H1 (cell line): Measurements from ENCODE around the gene SLC7A14. TPM values are rescaled to one million over a fixed set of nuclear protein-coding genes. Genes with fewer than 3 reads are reported as not detected.

Source experiments
- CTCF ChIA-PET: fragments of 300-600 bp; sonication (Branson Sonifier 250); formaldehyde crosslinking; loops from one replicate; lab custom pipeline; 2021; ENCODE audit not compliant: partially characterized antibody; lab: Charles Lee
- POLR2A ChIA-PET: fragments of 300-600 bp; sonication (Branson Sonifier 250); formaldehyde crosslinking; loops from one replicate; lab custom pipeline; 2021; ENCODE audit warnings: inconsistent platforms; ENCODE audit not compliant: partially characterized antibody; lab: Charles Lee
- DNase-seq, 2 experiments: peaks; one replicate each; pipeline versions ENCODE4 v3.0.0 to v3.0.0-alpha.2; 2010 to 2022; ENCODE audit warnings: low spot score in 2 of 2, low read depth in 1 of 2, mixed read lengths in 1 of 2
- FAIRE-seq: peaks from 2 replicates; lab custom pipeline; 2011; peaks lifted over from hg19 to GRCh38; lab: Jason Lieb, UNC
- H2AFZ ChIP-seq: 2 replicates; pipeline ENCODE4 v1.8.1; 2012; ENCODE audit warnings: low read length, inconsistent platforms
- H2AK5ac ChIP-seq: 2 replicates; pipeline ENCODE4 v1.6.1; 2013; ENCODE audit warnings: low read depth, low read length
- H2BK120ac ChIP-seq: replicated peaks from 2 replicates; pipeline ENCODE3; 2013; ENCODE audit warnings: low read depth, low read length, inconsistent platforms
- H2BK12ac ChIP-seq: 2 replicates; pipeline ENCODE4 v1.6.1; 2013; ENCODE audit warnings: low read depth, low read length
- H2BK15ac ChIP-seq: 2 replicates; pipeline ENCODE4 v1.6.1; 2013; ENCODE audit warnings: low read length
- H2BK20ac ChIP-seq: 2 replicates; pipeline ENCODE4 v1.6.1; 2013; ENCODE audit warnings: low read length
- H2BK5ac ChIP-seq: 2 replicates; pipeline ENCODE4 v1.6.1; 2013; ENCODE audit warnings: low read depth, low read length
- H3K14ac ChIP-seq: 2 replicates; pipeline ENCODE4 v1.6.1; 2013; ENCODE audit warnings: inconsistent platforms; ENCODE audit not compliant: insufficient read length
- H3K18ac ChIP-seq: 2 replicates; pipeline ENCODE4 v1.6.1; 2013; ENCODE audit warnings: low read length; ENCODE audit errors: extremely low read depth
- H3K23ac ChIP-seq: 2 replicates; pipeline ENCODE4 v1.6.1; 2013; ENCODE audit warnings: inconsistent platforms; ENCODE audit not compliant: insufficient read length
- H3K23me2 ChIP-seq: 2 replicates; pipeline ENCODE4 v1.6.1; 2013; ENCODE audit warnings: low read depth, low read length
- H3K27ac ChIP-seq: 2 replicates; pipeline ENCODE4 v1.6.1; 2011; ENCODE audit warnings: low read depth, low read length, inconsistent platforms
- H3K27me3 ChIP-seq, 4 experiments: replicated peaks in 1 of 4; 1 replicate in 1 of 4; 2 replicates in 3 of 4; pipeline versions ENCODE4 v1.6.1 to v1.8.1; 2011 to 2013; ENCODE audit warnings: low read length in 3 of 4, mild to moderate bottlenecking in 3 of 4, inconsistent platforms in 2 of 4, mixed read lengths in 2 of 4, moderate library complexity in 1 of 4; ENCODE audit not compliant: control insufficient read depth in 3 of 4, insufficient read depth in 3 of 4; ENCODE audit errors: extremely low read depth in 1 of 4
- H3K36me3 ChIP-seq, 4 experiments: 2 replicates each; pipeline versions ENCODE4 v1.6.1 to v1.8.1; 2011 to 2013; ENCODE audit warnings: mild to moderate bottlenecking in 4 of 4, low read length in 3 of 4, moderate library complexity in 2 of 4, control low read depth in 1 of 4, inconsistent platforms in 1 of 4; ENCODE audit not compliant: insufficient read depth in 4 of 4, control insufficient read depth in 2 of 4
- H3K4ac ChIP-seq: replicated peaks from 2 replicates; pipeline ENCODE3; 2013; ENCODE audit warnings: low read length, low read depth, mixed read lengths, inconsistent platforms; ENCODE audit not compliant: insufficient read length
- H3K4me1 ChIP-seq, 4 experiments: replicated peaks in 1 of 4; 1 replicate in 1 of 4; 2 replicates in 3 of 4; pipeline versions ENCODE4 v1.6.1 to v1.8.1; 2011 to 2013; ENCODE audit warnings: low read length in 3 of 4, inconsistent platforms in 2 of 4, mixed read lengths in 1 of 4; ENCODE audit not compliant: insufficient read depth in 4 of 4, control insufficient read depth in 3 of 4
- H3K4me2 ChIP-seq, 2 experiments: 2 replicates each; pipeline versions ENCODE4 v1.6.1 to v1.8.1; 2011 to 2013; ENCODE audit warnings: low read depth in 2 of 2, low read length in 2 of 2, control low read depth in 1 of 2, inconsistent platforms in 1 of 2, mild to moderate bottlenecking in 1 of 2; ENCODE audit not compliant: insufficient read depth in 1 of 2
- H3K4me3 ChIP-seq, 4 experiments: fragments of 200-600, 300-600 bp in 1 of 4; sonication (generic), shearing (Covaris generic), sonication (Bioruptor Twin) in 1 of 4; 2 replicates each; pipeline versions ENCODE4 v1.5.1 to v1.8.1; 2011 to 2016; ENCODE audit warnings: low read length in 4 of 4, low read depth in 3 of 4, control low read depth in 2 of 4, inconsistent platforms in 2 of 4, mild to moderate bottlenecking in 2 of 4, mixed read lengths in 1 of 4, moderate library complexity in 1 of 4; ENCODE audit not compliant: insufficient read depth in 2 of 4; ENCODE audit errors: extremely low read depth in 1 of 4
- H3K56ac ChIP-seq: replicated peaks from 2 replicates; pipeline ENCODE3; 2013; ENCODE audit warnings: low read depth, mild to moderate bottlenecking, mixed read lengths, low read length, inconsistent platforms; ENCODE audit not compliant: insufficient read length
- H3K79me1 ChIP-seq: 2 replicates; pipeline ENCODE4 v1.6.1; 2013; ENCODE audit warnings: low read depth, low read length, control low read depth
- H3K79me2 ChIP-seq, 2 experiments: 2 replicates each; pipeline versions ENCODE4 v1.6.1 to v1.8.1; 2012 to 2013; ENCODE audit warnings: low read length in 2 of 2, mild to moderate bottlenecking in 2 of 2, inconsistent platforms in 1 of 2; ENCODE audit not compliant: insufficient read depth in 2 of 2, control insufficient read depth in 1 of 2
- H3K9ac ChIP-seq, 4 experiments: replicated peaks in 1 of 4; 1 replicate in 1 of 4; 2 replicates in 3 of 4; pipeline versions ENCODE4 v1.6.1 to v1.8.1; 2011 to 2013; ENCODE audit warnings: low read depth in 3 of 4, low read length in 3 of 4, control low read depth in 2 of 4, mild to moderate bottlenecking in 2 of 4, moderate library complexity in 2 of 4, inconsistent platforms in 1 of 4; ENCODE audit errors: extremely low read depth in 1 of 4
- H3K9me3 ChIP-seq, 2 experiments: 2 replicates each; pipeline versions ENCODE4 v1.6.1 to v1.8.1; 2012 to 2013; ENCODE audit warnings: mild to moderate bottlenecking in 2 of 2, moderate library complexity in 2 of 2, control low read depth in 1 of 2, inconsistent platforms in 1 of 2, low read depth in 1 of 2, low read length in 1 of 2, mixed read lengths in 1 of 2; ENCODE audit not compliant: insufficient read depth in 2 of 2
- H4K20me1 ChIP-seq, 2 experiments: replicated peaks in 1 of 2; 2 replicates each; pipeline versions ENCODE3 to v1.8.1; 2011 to 2013; ENCODE audit warnings: inconsistent platforms in 2 of 2, low read length in 2 of 2, mild to moderate bottlenecking in 1 of 2; ENCODE audit not compliant: insufficient read depth in 2 of 2, control insufficient read depth in 1 of 2
- H4K5ac ChIP-seq: 2 replicates; pipeline ENCODE4 v1.6.1; 2013; ENCODE audit warnings: low read length, low read depth, mixed read lengths, inconsistent platforms; ENCODE audit not compliant: insufficient read length
- H4K8ac ChIP-seq: 2 replicates; pipeline ENCODE4 v1.8.0; 2013; ENCODE audit warnings: mild to moderate bottlenecking, moderate library complexity, low read length, inconsistent platforms; ENCODE audit not compliant: insufficient read depth; ENCODE audit errors: extremely low read depth
- H4K91ac ChIP-seq: replicated peaks from 2 replicates; pipeline ENCODE3; 2013; ENCODE audit warnings: low read length, mixed read lengths, inconsistent platforms; ENCODE audit not compliant: insufficient read length
- EGR1 ChIP-seq: IDR thresholded peaks from 2 replicates; pipeline ENCODE4 v1.6.1; 2011; ENCODE audit warnings: low read depth, low read length, borderline replicate concordance
- NRF1 ChIP-seq: IDR thresholded peaks from 2 replicates; pipeline ENCODE4 v1.6.1; 2011; ENCODE audit warnings: mild to moderate bottlenecking, low read depth, low read length, improper control_type of control experiment
- RNF2 ChIP-seq: fragments of 200-900, 300-1000 bp; sonication (generic); IDR thresholded peaks from 2 replicates; pipeline ENCODE4 v1.7.1; 2016; ENCODE audit warnings: borderline replicate concordance, low read depth, mild to moderate bottlenecking, antibody characterized with exemption, low read length; ENCODE audit not compliant: poor library complexity, severe bottlenecking; ENCODE audit errors: missing control alignments
- SAP30 ChIP-seq: fragments of 300-600 bp; sonication (generic); IDR thresholded peaks from 2 replicates; pipeline ENCODE4 v1.7.1; 2012; ENCODE audit warnings: low read length, moderate library complexity, mild to moderate bottlenecking, inconsistent platforms; ENCODE audit not compliant: insufficient read depth, insufficient replicate concordance
- TEAD4 ChIP-seq: IDR thresholded peaks from 2 replicates; pipeline ENCODE4 v1.6.1; 2012; ENCODE audit warnings: low read depth, low read length, inconsistent platforms, mixed read lengths
- WGBS, 2 experiments: shearing (Covaris generic) in 1 of 2; methylation state at CpG; one replicate each; pipeline versions ENCODE4 v1.1.6 to v1.1.7; 2013 to 2015; ENCODE audit warnings: low lambda C conversion rate in 2 of 2, mixed read lengths in 2 of 2, inconsistent platforms in 1 of 2, low coverage in 1 of 2, missing lambda C conversion rate in 1 of 2; ENCODE audit not compliant: insufficient replicate concordance in 2 of 2, insufficient coverage in 1 of 2, insufficient read length in 1 of 2; ENCODE audit errors: extremely low coverage in 1 of 2, missing lambda C conversion rate in 1 of 2; 5-methylcytosine and 5-hydroxymethylcytosine counted together
- polyA plus RNA-seq, 7 experiments: library from polyadenylated mRNA; depleted of rRNA in 3 of 7; stranded (reverse) in 5 of 7; unstranded in 2 of 7; fragments of >200 nt in 5 of 7; fragments of 200-250 nt in 2 of 7; gene quantifications; 1 replicate in 5 of 7; 2 replicates in 1 of 7; 4 replicates in 1 of 7; pipeline versions ENCODE4 v1.2.1 to v1.2.3, GENCODE V29; 2011 to 2013; ENCODE audit warnings: missing spikeins in 2 of 7, mixed read lengths in 2 of 7
- total RNA-seq: library from RNA; stranded (reverse); fragmentation: NEBNext Ultra II Directional; extraction: Animal tissue kit (Norgen Biotek cat#: 25700); gene quantifications from 2 replicates; pipeline ENCODE4 v1.2.1, GENCODE V29; 2021
- TF ChIP-seq, protein P1 (sequence below): IDR thresholded peaks from 2 replicates; pipeline ENCODE4 v1.6.1; 2012; ENCODE audit warnings: inconsistent platforms
- TF ChIP-seq, protein P2 (sequence below), 3 experiments: IDR thresholded peaks; 1 replicate in 2 of 3; 2 replicates in 1 of 3; pipeline versions ENCODE4 v1.5.1 to v1.6.1; 2011; ENCODE audit warnings: low read length in 3 of 3, mild to moderate bottlenecking in 3 of 3, inconsistent platforms in 2 of 3, low read depth in 1 of 3, moderate library complexity in 1 of 3; ENCODE audit not compliant: insufficient read depth in 1 of 3; ENCODE audit errors: control extremely low read depth in 1 of 3
- TF ChIP-seq, protein P3 (sequence below): IDR thresholded peaks from 2 replicates; pipeline ENCODE4 v1.6.1; 2012; ENCODE audit warnings: low read length, inconsistent platforms

Gene SLC7A14
- total and polyA plus RNA-seq, 2 of the 8 experiments (the other 6 are each of a cell fraction or from before 2014, with no cell fraction given): 0.21 to 0.95 TPM

DNA sequence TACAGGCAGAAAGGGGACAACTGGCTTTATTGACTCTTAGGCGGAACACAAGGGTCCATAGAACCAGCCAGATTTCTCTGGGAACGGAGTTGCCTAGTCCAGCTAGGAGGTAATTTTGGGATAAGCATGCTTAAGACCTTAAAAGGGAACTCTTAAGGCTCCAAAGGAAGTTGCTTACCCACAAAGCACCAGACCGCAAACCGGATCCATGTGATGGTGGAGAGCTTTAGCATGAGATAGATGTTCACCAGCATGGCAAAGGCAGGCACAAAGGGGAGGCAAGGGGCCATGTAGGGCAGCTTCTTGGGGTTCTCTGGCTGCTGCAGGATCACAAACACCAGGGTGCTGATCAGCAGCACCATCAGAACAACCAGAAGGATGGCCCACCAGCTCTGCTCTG lies 105.8 kb downstream of the SLC7A14 start:
- no peaks in the 10 kb centered on the region for H3K36me3 ChIP-seq
- H2BK12ac ChIP-seq: no peak overlapping the region
- peaks cover 0 to 3% (median 0%) of the 10 kb centered on the region in 4 experiments; a peak in 1 of 7 replicates for H3K4me1 ChIP-seq
- no peak overlapping the region for H2BK5ac ChIP-seq
- FAIRE-seq (no peak), DNase-seq (no peak)
- H3K27ac ChIP-seq: no peak overlapping the region
- H3K23me2 ChIP-seq: no peaks in the 10 kb centered on the region
- H3K4ac ChIP-seq: no peak overlapping the region
- no peak overlapping the region for H3K56ac ChIP-seq
- H3K14ac ChIP-seq: no peak overlapping the region
- H3K4me3 ChIP-seq: no peak overlapping the region
- H4K91ac ChIP-seq: no peak overlapping the region
- 96% methylated on average over 4 of the region's 4 CpGs; no CpG with 5 or more reads in 1 of the 2 experiments for WGBS, 2 experiments
- H4K20me1 ChIP-seq: no peaks in the 10 kb centered on the region
- no peak overlapping the region for H2BK15ac ChIP-seq
- H3K79me2 ChIP-seq: no peaks in the 10 kb centered on the region
- ChIA-PET CTCF (interaction anchor here (1.1 to 4.5 kb wide), 4 partner anchors 15 to 330 kb away, joined by 3 to 35 read pairs (median 4); no protein-coding TSS in a partner anchor), POLR2A (no interaction called here)
- no peak overlapping the region for H3K23ac ChIP-seq
- H3K9ac ChIP-seq: no peak overlapping the region
- H4K8ac ChIP-seq: no peak overlapping the region
- no peaks in the 10 kb centered on the region for H3K27me3 ChIP-seq
- H3K4me2 ChIP-seq: no peak overlapping the region
- no peaks in the 10 kb centered on the region for H3K79me1 ChIP-seq
- 0 out of 4 replicates have a peak, but pooled peaks cover 0 to 2% of the 10 kb centered on the region in 2 experiments for H3K9me3 ChIP-seq
- no peak overlapping the region for H2BK120ac ChIP-seq
- no peak overlapping the region for H2AK5ac ChIP-seq
- no peak overlapping the region for H3K18ac ChIP-seq
- no peak overlapping the region for H2BK20ac ChIP-seq
- H2AFZ ChIP-seq: no peak overlapping the region
- no peak overlapping the region for H4K5ac ChIP-seq
- TF ChIP-seq, protein P1, sequence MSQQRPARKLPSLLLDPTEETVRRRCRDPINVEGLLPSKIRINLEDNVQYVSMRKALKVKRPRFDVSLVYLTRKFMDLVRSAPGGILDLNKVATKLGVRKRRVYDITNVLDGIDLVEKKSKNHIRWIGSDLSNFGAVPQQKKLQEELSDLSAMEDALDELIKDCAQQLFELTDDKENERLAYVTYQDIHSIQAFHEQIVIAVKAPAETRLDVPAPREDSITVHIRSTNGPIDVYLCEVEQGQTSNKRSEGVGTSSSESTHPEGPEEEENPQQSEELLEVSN: no peak
- TF ChIP-seq NRF1 (no peak), TEAD4 (no peak), SAP30 (no peak), EGR1 (no peak), RNF2 (no peak)
- TF ChIP-seq, protein P2, sequence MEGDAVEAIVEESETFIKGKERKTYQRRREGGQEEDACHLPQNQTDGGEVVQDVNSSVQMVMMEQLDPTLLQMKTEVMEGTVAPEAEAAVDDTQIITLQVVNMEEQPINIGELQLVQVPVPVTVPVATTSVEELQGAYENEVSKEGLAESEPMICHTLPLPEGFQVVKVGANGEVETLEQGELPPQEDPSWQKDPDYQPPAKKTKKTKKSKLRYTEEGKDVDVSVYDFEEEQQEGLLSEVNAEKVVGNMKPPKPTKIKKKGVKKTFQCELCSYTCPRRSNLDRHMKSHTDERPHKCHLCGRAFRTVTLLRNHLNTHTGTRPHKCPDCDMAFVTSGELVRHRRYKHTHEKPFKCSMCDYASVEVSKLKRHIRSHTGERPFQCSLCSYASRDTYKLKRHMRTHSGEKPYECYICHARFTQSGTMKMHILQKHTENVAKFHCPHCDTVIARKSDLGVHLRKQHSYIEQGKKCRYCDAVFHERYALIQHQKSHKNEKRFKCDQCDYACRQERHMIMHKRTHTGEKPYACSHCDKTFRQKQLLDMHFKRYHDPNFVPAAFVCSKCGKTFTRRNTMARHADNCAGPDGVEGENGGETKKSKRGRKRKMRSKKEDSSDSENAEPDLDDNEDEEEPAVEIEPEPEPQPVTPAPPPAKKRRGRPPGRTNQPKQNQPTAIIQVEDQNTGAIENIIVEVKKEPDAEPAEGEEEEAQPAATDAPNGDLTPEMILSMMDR (IDR thresholded peaks at IDR 0.05; ENCODE audit: control extremely low read depth in 1 of 3, insufficient read depth in 1 of 3, low read depth in 1 of 3, low read length in 3 of 3): no peak
- TF ChIP-seq, protein P3, sequence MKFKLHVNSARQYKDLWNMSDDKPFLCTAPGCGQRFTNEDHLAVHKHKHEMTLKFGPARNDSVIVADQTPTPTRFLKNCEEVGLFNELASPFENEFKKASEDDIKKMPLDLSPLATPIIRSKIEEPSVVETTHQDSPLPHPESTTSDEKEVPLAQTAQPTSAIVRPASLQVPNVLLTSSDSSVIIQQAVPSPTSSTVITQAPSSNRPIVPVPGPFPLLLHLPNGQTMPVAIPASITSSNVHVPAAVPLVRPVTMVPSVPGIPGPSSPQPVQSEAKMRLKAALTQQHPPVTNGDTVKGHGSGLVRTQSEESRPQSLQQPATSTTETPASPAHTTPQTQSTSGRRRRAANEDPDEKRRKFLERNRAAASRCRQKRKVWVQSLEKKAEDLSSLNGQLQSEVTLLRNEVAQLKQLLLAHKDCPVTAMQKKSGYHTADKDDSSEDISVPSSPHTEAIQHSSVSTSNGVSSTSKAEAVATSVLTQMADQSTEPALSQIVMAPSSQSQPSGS: no peak
